GM12878 (cell line): ENCODE data around the gene BRINP2.

Experiments used
- POLR2AphosphoS5 ChIP-seq: IDR thresholded peaks from 2 replicates; pipeline ENCODE4 v1.6.1; 2011; ENCODE audit warnings: mild to moderate bottlenecking, low read length, inconsistent platforms
- TF ChIP-seq, protein P1 (sequence below): fragments of 450-650 bp; IDR thresholded peaks from 2 replicates; pipeline ENCODE4 v1.6.1; 2018; ENCODE audit warnings: mild to moderate bottlenecking, low read depth, moderate library complexity; ENCODE audit not compliant: partially characterized antibody
- TF ChIP-seq, protein P2 (sequence below): fragments of 450-650 bp; IDR thresholded peaks from 2 replicates; pipeline ENCODE4 v1.6.1; 2014; ENCODE audit warnings: mild to moderate bottlenecking

DNA sequence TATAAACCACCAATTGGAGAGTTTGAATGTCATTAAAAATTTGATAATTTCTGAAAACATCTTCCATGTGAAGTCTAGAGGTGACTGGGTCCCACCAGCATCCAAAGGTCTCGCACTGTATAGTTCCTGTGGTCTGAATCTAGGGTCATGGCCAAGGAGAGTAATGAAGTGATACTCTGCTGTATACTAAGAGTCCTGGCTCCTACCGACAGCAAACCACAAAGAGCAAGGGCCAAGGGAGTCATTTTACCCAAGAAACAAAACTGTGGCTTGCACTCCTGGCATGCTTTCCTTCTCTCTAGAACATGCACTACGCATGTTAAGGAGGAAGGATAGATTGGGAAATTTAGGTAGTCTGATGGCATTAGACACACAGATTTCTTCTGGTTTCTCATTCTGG lies 115.6 kb downstream of the BRINP2 start:
- TF ChIP-seq, protein P1, sequence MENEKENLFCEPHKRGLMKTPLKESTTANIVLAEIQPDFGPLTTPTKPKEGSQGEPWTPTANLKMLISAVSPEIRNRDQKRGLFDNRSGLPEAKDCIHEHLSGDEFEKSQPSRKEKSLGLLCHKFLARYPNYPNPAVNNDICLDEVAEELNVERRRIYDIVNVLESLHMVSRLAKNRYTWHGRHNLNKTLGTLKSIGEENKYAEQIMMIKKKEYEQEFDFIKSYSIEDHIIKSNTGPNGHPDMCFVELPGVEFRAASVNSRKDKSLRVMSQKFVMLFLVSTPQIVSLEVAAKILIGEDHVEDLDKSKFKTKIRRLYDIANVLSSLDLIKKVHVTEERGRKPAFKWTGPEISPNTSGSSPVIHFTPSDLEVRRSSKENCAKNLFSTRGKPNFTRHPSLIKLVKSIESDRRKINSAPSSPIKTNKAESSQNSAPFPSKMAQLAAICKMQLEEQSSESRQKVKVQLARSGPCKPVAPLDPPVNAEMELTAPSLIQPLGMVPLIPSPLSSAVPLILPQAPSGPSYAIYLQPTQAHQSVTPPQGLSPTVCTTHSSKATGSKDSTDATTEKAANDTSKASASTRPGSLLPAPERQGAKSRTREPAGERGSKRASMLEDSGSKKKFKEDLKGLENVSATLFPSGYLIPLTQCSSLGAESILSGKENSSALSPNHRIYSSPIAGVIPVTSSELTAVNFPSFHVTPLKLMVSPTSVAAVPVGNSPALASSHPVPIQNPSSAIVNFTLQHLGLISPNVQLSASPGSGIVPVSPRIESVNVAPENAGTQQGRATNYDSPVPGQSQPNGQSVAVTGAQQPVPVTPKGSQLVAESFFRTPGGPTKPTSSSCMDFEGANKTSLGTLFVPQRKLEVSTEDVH: no peak
- TF ChIP-seq, protein P2, sequence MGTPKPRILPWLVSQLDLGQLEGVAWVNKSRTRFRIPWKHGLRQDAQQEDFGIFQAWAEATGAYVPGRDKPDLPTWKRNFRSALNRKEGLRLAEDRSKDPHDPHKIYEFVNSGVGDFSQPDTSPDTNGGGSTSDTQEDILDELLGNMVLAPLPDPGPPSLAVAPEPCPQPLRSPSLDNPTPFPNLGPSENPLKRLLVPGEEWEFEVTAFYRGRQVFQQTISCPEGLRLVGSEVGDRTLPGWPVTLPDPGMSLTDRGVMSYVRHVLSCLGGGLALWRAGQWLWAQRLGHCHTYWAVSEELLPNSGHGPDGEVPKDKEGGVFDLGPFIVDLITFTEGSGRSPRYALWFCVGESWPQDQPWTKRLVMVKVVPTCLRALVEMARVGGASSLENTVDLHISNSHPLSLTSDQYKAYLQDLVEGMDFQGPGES: no peak
- TF ChIP-seq POLR2AphosphoS5: no peak
